HG02678 (cell line): Measurements from ENCODE around the gene MAPK9.
"Not testable (repeated sequence)": the region's sequence is repeated elsewhere in the genome, so short reads cannot be mapped to it uniquely, and the experiment has no call there.

Experiments used
- ATAC-seq: cut with Tn5 transposase; IDR thresholded peaks from one replicate; pipeline ENCODE4 v1.9.1; 2021; ENCODE audit warnings: mild to moderate bottlenecking, moderate library complexity; ENCODE audit not compliant: unreplicated experiment

MAPK9 gene

DNA sequence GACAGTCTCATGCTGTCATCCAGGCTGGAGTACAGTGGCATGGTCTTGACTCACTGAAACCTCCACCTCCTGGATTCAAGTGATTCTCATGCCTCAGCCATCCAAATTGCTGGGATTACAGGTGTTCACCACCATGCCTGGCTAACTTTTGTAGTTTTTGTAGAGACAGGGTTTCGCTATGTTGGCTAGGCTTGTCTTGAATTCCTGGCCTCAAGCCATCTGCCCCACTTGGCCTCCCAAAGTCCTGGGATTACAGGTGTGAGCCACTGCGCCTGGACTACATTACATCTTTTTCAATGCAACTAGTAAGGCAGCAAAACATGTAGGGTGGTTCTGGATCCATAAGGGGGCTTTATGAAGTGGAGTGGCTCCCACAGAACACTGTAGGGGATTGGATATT is 53.3 kb downstream of the MAPK9 start:
- ATAC-seq: no peak

DNA sequence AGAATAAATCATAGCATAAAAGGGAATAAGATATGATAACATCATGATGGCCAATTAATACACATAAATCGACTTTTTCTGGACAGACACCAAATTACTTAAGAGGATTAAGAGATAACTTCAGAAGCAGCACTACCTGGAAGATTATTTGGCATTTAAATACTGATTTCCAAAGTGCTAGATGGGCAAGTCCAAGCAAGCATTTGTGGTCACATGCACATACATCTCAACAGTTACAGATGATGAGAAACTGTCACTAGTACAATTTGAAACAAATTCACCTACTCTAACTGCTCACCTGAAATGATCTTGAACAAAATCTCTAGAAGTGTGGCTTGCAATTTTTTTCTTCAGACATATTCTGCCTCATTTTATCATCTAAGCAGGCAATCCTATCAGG is 56.0 kb downstream of the MAPK9 start:
- ATAC-seq: no peak

DNA sequence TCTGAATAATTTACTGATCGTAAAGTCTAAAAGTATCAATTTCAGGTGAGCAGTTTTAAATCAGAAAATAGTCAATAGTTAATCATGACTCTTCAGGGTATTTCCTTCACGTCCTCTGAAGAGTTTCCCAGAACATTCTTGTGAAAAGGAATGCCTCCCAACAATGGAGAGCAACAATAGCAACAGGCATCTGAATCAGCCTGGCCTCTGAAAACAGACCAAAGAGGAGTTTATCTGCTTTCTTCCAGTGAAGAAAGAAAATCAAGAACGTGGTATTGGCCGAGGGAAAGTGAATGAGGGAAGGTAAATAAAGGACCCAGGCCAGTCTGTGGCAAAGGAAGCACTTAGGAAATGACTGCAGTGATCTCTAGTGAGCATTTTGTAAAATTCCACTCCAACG is 56.8 kb downstream of the MAPK9 start:
- ATAC-seq: no peak

DNA sequence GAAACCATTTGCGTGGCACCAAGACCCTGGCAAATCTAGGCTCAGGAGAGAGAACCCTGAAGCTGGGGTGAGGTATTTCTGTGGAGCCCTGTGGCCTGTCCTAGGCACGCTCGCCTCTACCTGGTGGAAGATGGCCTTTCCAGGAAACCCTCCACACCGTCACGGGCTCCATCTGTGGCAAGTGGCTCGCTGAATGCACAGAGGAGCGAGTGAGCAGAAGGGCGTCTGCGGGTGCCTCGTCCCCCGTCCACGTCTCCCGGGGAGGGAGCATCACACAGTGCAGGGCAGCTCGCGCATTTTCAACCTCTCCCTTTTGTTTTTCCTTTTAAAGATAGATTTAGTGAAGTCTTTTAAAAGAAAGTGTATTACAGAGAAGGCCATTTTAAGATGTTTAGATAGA is 57.6 kb downstream of the MAPK9 start:
- no peak for ATAC-seq

DNA sequence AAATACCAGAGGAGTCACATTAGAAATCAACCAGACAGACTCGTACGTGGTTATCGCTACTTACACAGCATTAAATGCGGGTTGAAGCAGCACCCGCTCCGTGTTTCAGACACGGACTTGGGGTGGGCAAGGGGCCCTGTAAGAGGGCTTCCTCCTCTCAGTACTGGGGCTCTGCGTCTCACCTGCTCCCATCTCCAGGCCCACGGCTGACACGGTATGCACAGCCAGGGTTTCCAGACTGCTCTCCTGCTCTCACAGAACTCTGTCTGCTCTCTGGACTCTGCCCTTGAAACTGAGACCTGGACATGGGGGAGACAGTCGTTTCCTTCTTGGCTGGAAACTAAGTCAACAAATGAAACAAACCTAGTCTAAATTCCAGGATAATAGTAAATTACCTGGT is 58.2 kb downstream of the MAPK9 start:
- ATAC-seq: no peak

- no peak for ATAC-seq
Measured at GRCh38 chr5:180230017-180230416, 61.9 kb downstream of the MAPK9 start.

GRCh38 chr5:180222056-180222455 is 69.8 kb downstream of the MAPK9 start:
- ATAC-seq: no peak

DNA sequence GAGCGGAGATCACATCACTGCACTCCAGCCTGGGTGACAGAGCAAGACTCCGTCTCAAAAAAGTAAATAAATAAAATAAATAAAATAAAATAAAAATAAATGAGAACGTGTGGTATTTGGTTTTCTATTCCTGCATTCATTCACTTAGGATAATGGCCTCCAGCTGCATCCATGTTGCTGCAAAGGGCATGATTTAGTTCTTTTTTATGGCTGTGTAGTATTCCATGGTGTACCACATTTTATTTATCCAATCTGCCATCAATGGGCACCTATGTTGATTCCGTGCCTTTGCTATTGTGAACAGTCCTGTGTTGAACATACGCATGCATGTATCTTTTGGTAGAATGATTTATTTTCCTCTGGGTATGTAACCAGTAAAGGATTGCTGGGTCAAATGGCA is 74.1 kb downstream of the MAPK9 start:
- ATAC-seq: no peak

GRCh38 chr5:180216646-180217171 is 75.2 kb downstream of the MAPK9 start:
- ATAC-seq: no peak

GRCh38 chr5:180215783-180216630 is 75.9 kb downstream of the MAPK9 start:
- ATAC-seq: no peak

GRCh38 chr5:180214870-180215770 is 76.8 kb downstream of the MAPK9 start:
- ATAC-seq: no peak

GRCh38 chr5:180213657-180214207 is 78.2 kb downstream of the MAPK9 start:
- ATAC-seq: no peak

- no peak for ATAC-seq
Measured at GRCh38 chr5:180213256-180213600, 78.7 kb downstream of the MAPK9 start.

DNA sequence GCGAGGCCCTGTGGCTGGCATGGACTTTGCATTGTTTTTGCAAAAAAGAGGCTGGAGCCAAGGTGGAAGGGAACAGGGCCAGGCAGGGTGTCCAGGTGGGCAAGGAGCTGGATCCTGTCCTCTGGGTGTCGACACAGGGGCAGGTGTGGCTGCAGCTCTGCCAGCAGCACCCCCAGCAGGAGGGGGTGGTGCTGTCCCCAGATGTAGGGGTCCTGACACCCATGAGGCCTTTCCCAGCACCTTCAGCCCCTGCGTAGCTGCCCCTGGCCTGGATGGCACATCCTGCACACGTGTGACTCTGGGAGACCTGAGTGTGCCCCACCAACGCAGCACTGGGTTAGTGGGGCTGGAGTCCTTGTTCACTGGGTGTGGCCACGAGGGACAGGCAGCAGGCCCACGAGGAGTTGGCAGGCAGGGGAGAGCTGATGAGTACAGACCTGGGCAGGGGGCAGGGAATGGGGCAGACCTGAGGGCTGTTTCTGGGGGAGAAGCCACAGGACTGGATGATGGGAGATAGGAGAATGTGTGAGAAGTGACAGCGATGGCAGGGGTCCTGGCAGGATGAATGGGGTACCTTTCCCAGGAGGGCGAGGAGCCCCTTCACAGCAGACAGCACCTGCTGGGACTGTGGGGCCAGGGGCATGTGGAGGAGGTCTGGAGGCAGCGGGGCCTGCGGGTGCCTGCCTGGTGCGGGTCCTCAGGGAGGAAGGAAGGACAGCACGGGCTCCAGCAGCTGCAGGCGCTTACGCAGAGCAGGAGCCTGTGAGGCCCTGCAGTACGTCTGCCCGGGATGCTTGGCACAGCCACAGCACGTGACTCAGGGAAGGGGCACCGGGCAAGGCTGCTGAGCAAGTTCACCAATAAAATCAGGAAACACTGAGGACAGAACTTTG is 79.3 kb downstream of the MAPK9 start:
- no peak for ATAC-seq

DNA sequence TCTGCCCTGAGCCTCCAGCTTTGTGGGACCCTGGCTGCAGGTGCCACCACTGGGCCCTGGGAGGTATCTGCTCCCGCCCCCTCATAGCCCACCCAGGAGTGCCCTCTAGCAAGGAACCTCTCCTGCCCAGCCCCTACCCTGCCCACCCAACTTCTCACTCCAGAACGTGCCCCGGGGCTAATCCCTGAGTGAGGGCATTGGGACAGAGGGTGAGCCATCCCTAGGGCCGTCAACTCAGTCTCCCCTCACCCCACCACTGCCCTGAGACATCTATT is 80.2 kb downstream of the MAPK9 start:
- no peak for ATAC-seq

DNA sequence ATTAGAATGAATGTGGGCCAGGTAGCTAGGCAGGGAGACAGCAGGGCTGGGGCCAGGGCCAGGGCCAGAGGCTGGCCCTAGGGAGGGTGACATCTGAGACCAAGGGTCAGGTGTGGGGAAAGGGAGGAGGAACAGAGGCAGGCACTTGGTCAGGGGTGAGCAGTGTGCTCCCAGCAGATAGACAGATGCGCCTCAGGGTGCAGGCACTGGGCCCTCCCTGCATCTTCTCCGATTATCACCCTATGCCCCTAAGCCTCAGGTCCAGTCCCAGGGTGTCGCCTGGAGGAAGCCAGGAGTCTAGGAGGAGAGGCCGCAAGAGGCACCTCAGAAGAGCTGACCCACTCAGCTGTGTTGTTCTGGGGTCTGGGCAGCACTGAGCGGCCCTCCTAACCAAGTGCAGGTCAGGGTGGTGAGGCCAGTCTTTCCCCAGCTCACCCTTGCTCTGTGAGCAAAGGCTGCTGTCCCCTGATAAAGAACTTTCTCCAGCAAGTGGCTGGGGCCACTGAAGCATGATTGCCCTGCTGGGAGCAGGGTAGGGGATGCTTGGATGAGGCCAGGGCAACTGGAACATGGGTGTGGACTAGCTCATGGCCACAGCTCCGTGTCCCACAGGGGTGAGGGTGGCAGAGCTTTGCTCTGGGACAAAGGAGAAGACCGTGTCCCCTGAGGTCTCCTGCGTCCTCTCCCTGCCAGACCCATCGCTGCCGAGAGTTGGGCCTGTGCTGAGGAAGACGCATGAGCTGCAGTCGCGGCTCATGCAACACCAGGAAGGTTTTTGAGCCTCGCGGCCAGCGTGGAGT is 80.7 kb downstream of the MAPK9 start:
- ATAC-seq: no peak

- ATAC-seq: not testable (repeated sequence)
Measured at GRCh38 chr5:180210077-180210476, 81.8 kb downstream of the MAPK9 start.

DNA sequence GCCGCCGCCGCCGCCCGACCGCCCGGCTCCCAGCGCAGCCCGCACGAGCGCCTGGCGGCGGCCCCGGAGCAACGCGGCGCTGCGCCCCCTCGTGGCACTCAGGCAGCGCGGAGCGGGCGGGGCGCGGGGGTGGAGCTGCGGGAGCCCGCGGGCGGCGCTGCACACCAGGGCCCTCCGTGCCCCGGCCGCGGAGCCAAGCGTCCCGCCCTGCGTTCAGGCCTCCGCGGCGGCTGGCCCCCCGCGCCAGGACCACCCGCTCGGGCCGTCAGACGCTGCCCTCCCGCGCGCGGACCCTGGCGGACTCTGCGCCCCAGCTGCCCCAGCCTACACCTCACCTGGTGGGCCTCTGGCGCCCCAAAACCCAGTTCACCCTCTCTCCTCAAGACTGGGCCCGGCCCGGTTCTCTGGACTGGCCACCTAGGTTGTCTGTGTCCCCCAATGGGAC is 82.7 kb downstream of the MAPK9 start, which contains the start of gene RASGEF1C:
TSS of gene RASGEF1C (minus strand) at position 75 of the 445 bp plus-strand sequence. CDS start 71,159 bp downstream, outside the sequence.
- ATAC-seq: peak; percentile 84

DNA sequence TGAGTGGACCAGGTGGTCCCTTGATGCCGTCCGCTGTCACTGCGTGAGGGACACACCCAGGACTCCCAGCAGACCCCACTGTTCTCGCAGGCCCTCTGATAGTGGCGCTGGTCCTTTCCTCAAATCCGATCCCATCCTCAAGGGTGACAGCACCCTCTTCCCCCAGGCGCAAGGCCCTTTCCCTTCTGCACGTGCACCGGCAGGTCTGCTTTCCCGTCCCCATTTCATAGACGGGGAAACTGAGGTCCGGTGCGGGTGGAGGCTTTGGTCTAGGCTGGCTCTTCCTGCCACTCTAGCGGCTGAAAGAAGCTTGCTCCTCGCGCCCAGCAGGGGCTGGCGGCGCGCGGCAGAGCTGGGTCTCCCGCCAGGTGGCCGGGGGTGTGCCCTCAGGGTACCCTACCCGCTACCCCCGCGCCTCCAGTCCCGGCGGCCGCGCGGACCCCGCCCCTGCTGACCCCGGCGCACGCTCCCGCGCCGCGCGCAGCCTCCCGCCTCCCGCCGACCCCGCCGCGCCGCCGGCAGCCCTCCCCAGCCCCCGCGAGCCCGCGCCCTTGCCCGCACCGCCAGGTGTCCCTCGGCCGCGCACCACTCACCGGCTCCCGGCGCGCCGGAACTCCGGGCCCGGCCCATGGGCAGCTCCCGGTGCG is 83.3 kb downstream of the MAPK9 start:
- ATAC-seq: peak; percentile 35
